DND-41 (cell line): ENCODE results near the gene KRTAP9-8.

Source experiments
- CTCF ChIP-seq: IDR thresholded peaks from 2 replicates; pipeline ENCODE4 v1.5.1; 2012; ENCODE audit warnings: borderline replicate concordance, low read length, moderate library complexity, mild to moderate bottlenecking; ENCODE audit not compliant: poor library complexity, severe bottlenecking; ENCODE audit errors: extremely low read depth
- EZH2 ChIP-seq: IDR thresholded peaks from 3 replicates; pipeline ENCODE4 v1.6.1; 2012; ENCODE audit warnings: borderline replicate concordance, low read depth, mild to moderate bottlenecking, moderate library complexity, low read length, inconsistent platforms; ENCODE audit not compliant: severe bottlenecking

- TF ChIP-seq CTCF (no peak), EZH2 (no peak)
These were observed 17.1 kb downstream of the KRTAP9-8 start for GRCh38 chr17:41254861-41255260.
